MM.1S (cell line): ENCODE data around the gene ENPP1.

Source experiments
- EZH2phosphoT487 ChIP-seq: fragments of 300-600 bp; sonication (generic); IDR thresholded peaks from 2 replicates; pipeline ENCODE4 v1.6.1; 2018; ENCODE audit warnings: antibody characterized with exemption, low read length
- TF ChIP-seq, protein P1 (sequence below): fragments of 300-600 bp; sonication (generic); IDR thresholded peaks from 2 replicates; pipeline ENCODE4 v1.5.1; 2016; ENCODE audit warnings: antibody characterized with exemption, low read length, mixed read lengths

GRCh38 chr6:131898718-131899117 is 90.9 kb downstream of the ENPP1 start:
- TF ChIP-seq EZH2phosphoT487 = no peak
- TF ChIP-seq, protein P1, sequence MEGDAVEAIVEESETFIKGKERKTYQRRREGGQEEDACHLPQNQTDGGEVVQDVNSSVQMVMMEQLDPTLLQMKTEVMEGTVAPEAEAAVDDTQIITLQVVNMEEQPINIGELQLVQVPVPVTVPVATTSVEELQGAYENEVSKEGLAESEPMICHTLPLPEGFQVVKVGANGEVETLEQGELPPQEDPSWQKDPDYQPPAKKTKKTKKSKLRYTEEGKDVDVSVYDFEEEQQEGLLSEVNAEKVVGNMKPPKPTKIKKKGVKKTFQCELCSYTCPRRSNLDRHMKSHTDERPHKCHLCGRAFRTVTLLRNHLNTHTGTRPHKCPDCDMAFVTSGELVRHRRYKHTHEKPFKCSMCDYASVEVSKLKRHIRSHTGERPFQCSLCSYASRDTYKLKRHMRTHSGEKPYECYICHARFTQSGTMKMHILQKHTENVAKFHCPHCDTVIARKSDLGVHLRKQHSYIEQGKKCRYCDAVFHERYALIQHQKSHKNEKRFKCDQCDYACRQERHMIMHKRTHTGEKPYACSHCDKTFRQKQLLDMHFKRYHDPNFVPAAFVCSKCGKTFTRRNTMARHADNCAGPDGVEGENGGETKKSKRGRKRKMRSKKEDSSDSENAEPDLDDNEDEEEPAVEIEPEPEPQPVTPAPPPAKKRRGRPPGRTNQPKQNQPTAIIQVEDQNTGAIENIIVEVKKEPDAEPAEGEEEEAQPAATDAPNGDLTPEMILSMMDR = no peak
